HCEC 1CT (cell line): ENCODE results near the gene NF1.
"Not testable (repeated sequence)": the region's sequence is repeated elsewhere in the genome, so short reads cannot be mapped to it uniquely, and the experiment has no call there.

ENCODE experiments used
- DNase-seq: peaks from one replicate; pipeline ENCODE4 v3.0.0-alpha.2; 2017

NF1 gene

GRCh38 chr17:31079731-31080130 is 15.0 kb upstream of the NF1 start:
- no peak for DNase-seq

GRCh38 chr17:31085563-31085962 is 9.2 kb upstream of the NF1 start:
- peak; percentile 57 for DNase-seq

GRCh38 chr17:31089471-31089870 is 5.3 kb upstream of the NF1 start:
- no peak for DNase-seq

- DNase-seq, result not testable (repeated sequence)
Measured at GRCh38 chr17:31090650-31091049, 4.1 kb upstream of the NF1 start.

- no peak for DNase-seq
Measured at GRCh38 chr17:31092475-31093064, 2.2 kb upstream of the NF1 start.

GRCh38 chr17:31093866-31094599 is 744 bp upstream of the NF1 start:
- DNase-seq, result no peak

- peak; percentile 17 for DNase-seq
Measured at GRCh38 chr17:31095236-31096105, 694 bp downstream of the NF1 start.

- DNase-seq, result peak; percentile 48
Measured at GRCh38 chr17:31096106-31096436, 1.3 kb downstream of the NF1 start.

- no peak for DNase-seq
Measured at GRCh38 chr17:31099016-31099415, 4.2 kb downstream of the NF1 start.

GRCh38 chr17:31100840-31101459 is 6.2 kb downstream of the NF1 start:
- DNase-seq, result no peak

GRCh38 chr17:31101943-31102342 is 7.2 kb downstream of the NF1 start:
- no peak for DNase-seq

- no peak for DNase-seq
Measured at GRCh38 chr17:31105991-31106390, 11.2 kb downstream of the NF1 start.

- no peak for DNase-seq
Measured at GRCh38 chr17:31111183-31111582, 16.4 kb downstream of the NF1 start.

- DNase-seq, result peak; percentile 72
Measured at GRCh38 chr17:31112001-31112661, 17.4 kb downstream of the NF1 start.

- peak; percentile 93 for DNase-seq
Measured at GRCh38 chr17:31113368-31113767, 18.6 kb downstream of the NF1 start.

GRCh38 chr17:31113939-31114338 is 19.2 kb downstream of the NF1 start:
- DNase-seq, result no peak

GRCh38 chr17:31114956-31115555 is 20.3 kb downstream of the NF1 start:
- DNase-seq, result no peak

GRCh38 chr17:31116167-31116566 is 21.4 kb downstream of the NF1 start:
- no peak for DNase-seq

- no peak for DNase-seq
Measured at GRCh38 chr17:31122746-31123145, 28.0 kb downstream of the NF1 start.

GRCh38 chr17:31126318-31126717 is 31.5 kb downstream of the NF1 start:
- DNase-seq, result no peak

- DNase-seq, result no peak
Measured at GRCh38 chr17:31128241-31128640, 33.5 kb downstream of the NF1 start.
